GM18951 (cell line): ENCODE measurements around the gene DNAJA4.

Experiments used
- POLR2A ChIP-seq: IDR thresholded peaks from 4 replicates; pipeline ENCODE4 v1.6.1; 2011; ENCODE audit warnings: mild to moderate bottlenecking; ENCODE audit not compliant: insufficient read length, insufficient read depth; ENCODE audit errors: extremely low read depth
- in situ Hi-C: fragments of 300-500 bp; cut with MboI; formaldehyde crosslinking; loops from one replicate; pipeline ENCODE4 v1.12.0; 2022; ENCODE audit warnings: low sequenced_read_pairs, mixed read lengths, inconsistent platforms; ENCODE audit not compliant: unreplicated experiment

The DNAJA4 gene

DNA sequence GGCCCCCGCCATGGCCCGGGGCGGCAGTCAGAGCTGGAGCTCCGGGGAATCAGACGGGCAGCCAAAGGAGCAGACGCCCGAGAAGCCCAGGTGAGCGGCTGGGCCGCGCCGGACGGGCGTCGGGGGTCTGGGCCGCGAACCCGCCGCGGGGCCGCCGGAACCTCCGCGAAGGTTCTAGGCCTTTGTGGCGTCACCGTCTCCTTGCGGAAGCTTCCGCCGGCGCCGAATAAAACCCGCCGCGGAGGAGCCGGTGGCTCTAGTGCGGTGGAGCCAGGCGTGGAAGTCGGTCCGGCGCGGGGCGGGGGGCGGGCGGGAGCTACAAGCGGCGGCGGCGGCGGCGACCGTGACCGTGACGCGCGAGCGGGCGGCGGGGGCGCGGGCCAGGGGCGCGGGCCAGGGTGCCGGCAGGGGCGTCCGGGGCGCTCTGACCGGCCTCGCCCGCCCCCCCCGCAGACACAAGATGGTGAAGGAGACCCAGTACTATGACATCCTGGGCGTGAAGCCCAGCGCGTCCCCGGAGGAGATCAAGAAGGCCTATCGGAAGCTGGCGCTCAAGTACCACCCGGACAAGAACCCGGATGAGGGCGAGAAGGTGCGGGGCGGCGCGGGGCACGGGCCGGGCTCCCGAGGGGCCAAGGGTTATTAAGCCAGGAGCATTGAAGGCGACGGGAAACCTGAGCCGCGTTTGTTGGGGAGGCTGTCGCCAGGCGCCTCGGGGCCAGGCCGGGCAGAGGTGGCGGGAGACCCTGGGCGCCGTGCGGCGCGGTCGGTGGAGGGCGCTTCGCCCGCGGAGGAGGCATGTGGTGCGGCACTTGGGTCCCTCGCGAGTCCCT, at the start of gene DNAJA4:
TSS of gene DNAJA4 (plus strand) at position 259 of the 833 bp plus-strand sequence. CDS start at position 461, 202 bp downstream.
- peak; percentile 21 for TF ChIP-seq POLR2A
- in situ Hi-C loops = no loop called here

DNA sequence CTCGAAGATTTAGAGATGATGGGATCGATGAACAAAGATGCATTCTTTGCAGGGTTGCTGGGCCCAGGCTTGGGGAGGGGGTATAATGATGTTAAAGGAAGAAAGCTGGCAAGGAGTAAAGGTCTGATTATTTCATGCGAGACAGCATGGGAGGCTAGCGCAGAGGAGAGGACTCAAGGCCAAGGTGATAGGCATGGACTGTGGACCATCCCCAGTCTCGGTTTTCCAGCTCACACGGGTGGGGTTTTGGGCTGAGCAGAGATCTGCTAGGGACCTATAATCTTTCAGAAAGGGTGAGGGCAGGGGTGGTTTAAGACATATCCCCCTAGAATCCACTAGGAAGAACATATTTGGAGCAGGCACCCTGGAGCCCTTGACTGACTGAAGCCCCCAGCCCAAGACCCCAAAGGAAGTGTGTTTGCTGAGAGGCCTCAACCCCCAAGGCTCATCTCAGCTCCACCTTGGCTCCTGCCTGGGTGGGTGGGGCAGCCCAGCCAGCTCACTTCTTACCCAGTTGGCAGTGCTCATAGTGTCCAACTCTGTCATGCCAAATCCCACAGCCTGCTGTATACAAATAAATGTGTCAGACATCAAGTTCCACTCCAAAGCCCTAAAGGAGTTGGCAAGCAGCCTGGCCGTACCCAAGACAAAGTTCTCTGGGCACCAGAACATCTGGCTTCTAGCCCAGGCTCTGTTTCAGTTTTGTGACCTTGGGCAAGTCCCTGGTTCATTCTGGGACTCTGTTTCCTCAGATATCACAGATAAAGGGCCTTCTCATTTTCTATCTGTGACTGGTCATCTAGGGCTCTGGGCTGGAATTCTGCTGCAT, 47.9 kb upstream of the DNAJA4 start:
- in situ Hi-C loops = no loop called here
- no peak for TF ChIP-seq POLR2A

DNA sequence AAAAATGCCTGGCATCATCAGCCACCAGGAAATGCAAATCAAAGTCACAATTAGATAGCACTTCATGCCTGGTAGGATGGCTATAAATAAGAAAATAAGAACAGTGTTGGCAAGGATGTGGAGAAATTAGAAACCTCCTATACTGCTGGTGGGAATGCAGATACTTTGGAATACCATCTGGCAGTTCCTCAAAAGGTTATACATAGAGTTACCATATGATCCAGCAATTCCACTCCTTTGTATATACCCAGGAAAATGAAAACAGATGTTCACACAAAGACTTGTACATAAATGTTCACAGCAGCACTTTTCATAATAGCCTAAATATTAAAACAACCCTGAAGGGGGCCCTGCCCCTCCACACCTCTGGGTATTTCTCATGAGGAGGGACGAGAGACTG, 43.6 kb upstream of the DNAJA4 start:
- no peak for TF ChIP-seq POLR2A
- in situ Hi-C loops = no loop called here

DNA sequence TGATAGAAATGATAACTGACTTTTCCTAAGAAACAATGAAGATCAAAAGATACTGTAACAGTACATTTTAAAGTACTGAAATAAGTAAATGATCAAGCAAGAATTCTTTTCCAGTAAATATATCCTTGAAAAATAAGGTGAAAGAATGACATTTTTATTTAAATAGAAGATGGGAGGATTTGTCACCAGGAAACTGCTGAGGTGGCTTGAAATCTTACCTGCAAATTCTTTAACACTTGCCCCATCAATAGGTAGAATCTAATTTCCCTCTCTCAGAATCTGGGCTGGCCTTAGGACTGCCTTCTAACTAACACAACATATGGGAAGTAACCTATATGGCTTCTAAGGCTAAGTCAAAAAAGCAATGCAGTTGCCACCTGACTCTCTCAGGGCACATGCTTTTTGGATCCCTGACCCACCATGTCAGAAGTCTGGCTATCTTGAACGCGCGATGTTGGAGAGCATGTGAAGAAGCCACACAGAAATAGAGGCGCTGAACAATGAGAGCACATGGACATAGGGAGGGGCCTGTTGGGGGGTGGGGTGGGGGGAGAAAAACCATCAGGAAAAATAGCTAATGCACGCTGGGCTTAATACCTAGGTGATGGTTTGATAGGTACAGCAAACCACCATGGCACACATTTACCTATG, 41.5 kb upstream of the DNAJA4 start:
- in situ Hi-C loops = no loop called here
- no peak for TF ChIP-seq POLR2A

DNA sequence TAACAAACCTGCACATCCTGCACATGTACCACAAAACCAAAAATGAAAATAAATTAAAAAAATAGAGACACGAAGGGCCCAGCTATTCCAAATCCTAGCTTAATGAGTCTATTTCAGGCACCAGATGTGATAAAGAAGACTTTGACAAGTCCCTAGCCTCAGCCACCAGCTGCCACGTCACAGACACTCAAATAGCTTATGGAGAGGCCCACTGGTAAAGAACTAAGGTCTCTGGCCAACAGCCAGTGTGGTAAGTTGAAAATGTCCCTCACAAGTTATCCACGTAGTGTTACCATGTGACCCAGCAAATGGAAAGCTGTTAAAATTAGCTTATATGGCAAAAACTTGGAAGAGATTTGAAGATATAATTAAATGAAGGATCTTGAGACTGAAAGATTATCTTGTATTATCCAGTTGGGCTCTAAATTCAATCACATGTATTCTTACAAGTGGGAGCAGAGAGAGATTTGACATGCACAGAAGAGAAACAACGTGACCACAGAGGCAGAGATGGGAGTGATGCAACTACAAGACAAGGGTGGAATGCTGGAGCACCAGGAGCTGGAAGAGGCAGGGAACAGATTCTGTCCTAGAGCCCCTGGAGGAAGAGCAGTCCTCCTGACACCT, 40.9 kb upstream of the DNAJA4 start:
- in situ Hi-C loops = no loop called here

DNA sequence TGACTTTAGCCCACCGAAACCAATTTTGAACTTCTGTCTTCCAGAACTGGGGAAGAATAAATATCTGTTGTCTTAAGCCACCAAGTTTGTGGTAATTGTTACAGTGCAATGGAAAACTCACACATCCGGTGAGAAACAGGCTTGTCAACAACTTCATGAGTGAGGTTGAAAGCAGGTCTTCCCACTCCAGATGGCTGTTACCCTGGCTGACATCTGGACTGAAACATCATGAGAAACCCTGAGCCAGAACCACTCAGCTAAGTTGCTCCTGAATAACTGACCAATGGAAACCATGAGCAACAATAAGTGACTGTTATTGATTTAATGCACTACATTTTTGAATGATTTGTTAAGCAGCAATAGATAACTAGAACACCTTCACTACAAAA, 40.3 kb upstream of the DNAJA4 start:
- in situ Hi-C loops = no loop called here
- TF ChIP-seq POLR2A = no peak

More for the DNA sequence above, 40.9 kb upstream of the DNAJA4 start:
- no peak for TF ChIP-seq POLR2A

DNA sequence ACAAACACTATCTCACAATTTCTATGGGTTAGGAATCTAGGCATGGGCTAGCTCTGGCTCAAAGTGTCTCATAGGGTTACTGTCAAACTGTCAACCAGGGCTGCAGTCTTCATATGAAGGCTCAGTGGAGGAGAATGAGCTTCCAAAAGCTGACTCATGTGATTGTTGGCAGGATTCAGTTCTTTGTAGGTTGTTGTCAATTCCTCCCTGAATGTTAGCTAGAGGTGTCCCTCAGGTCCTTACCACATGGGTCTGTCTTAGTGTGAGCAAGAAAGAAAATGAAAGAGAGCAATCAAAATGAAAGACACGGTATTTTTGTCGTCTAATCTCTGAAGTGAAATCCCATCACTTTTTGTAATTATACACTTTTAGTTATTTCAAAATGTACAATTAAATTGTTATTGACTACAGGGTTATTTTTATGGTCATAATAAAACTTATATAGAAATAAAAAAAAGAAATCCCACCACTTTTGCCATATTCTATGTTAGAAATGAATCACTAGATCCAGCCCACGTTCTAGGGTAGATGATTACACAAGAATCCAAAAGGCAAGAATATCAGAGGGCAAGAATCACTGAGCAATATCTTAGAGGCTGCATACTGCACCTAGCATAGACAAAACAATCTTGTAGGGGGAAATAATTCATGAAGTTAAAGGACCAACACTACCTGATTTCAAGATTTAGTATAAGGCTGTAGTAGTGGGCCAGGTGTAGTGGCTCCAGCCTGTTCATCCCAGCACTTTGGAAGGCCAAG, 38.4 kb upstream of the DNAJA4 start:
- in situ Hi-C loops = loop anchor here (25.0 kb wide), 1 partner anchor 264 kb away; no protein-coding TSS in a partner anchor
- no peak for TF ChIP-seq POLR2A

DNA sequence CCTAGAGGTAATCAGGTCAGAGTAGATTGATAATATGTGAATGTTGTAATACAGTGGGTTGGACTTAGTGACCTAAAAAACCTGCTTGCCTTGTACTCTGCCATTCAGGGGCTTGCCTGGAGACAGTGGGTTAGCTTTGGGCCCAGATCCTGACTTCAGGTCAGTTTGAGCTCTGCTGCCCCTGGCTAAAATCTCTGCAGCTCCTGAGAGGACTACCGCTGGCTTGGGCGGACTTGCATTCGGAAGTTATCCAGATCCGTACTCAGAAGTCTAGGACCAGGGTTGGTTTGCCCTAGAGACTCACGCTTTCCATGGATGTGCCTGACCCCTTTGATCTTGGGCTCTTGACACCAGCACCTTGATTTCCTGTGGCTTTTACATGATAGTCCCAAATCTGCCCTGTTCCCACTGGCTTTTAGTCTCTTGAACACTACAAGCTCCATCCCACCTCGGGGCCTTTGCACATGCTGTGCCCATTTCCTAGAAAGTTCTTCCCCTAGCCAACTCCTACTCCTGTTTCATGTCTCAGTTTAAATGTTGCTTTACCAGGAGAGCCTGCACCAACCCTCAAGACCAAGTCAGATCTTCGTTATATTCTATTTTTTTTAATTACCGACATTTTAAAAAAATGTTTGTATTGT, 35.9 kb upstream of the DNAJA4 start:
- in situ Hi-C loops = loop anchor here (25.0 kb wide), 1 partner anchor 266 kb away; no protein-coding TSS in a partner anchor
- TF ChIP-seq POLR2A = no peak

DNA sequence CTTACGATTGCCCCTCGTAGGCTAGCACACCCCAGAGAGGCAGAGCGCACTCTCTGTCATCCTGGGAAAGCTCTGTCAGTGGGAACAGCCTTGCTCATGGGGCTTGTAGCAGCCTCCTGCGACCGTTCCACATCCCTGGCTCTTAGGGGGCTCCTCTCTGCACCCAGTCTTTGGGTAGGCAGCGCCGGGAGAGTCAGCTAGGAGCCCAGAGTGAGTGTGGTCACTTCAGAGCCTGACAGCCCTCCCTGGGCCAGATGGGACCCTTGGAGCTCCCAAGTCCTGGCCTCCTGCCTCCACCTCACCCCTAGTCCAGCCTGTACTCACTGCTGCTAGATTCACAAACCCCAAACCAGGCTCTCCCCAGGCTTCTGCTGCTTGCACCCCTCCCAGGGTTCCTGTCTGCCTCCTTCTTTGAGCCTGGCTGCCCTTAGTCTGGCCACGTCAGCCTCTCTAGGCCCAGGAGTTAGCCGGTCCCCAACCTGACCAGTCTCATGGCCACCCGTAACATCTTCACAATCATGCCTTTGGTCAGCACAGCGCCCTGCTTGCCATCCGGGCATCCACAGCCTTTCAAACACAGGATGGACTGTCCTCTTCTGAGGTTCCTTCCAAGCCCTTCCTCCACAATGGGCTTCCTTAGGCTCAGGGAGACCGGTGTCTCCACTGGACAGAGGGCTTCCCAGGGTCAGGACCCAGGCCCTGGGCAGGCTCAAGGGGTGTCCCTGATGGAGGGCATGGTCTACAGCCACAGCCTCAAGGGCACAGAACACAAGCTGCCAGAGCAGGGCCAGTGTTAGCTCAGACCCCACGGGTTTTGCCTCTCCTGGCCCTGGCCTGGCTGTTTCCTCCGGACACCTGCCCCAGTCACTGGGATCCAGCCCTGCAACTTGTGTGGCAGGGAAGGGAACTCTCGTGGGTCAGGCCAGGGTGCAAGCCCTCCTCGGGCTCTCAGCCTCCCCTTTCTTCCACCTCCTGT, 34.6 kb upstream of the DNAJA4 start:
- in situ Hi-C loops = loop anchor here (10.0 to 25.0 kb wide), 2 partner anchors 115 to 267 kb away; no protein-coding TSS in a partner anchor
- TF ChIP-seq POLR2A = no peak

DNA sequence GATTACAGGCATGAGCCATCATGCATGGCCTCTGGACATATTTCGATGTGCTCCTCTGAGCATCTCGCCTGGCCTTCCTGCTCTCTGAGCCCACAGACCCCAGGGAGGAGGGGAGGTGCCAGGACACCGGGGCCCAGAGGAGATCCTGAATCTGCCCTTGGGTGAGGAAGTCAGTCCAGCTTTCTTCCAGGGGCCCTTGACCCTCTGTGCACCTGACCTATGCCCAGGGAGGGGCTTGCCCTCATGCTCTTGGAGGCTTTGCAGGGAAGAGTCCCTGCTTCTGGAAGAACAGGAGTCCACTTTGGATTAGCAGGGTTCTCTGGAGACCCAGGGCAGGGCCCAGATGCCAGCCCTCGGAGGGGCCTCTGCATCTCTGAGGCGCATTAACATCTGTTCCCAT, 31.4 kb upstream of the DNAJA4 start:
- in situ Hi-C loops = loop anchor here (10.0 to 25.0 kb wide), 2 partner anchors 118 to 271 kb away; no protein-coding TSS in a partner anchor
- no peak for TF ChIP-seq POLR2A

DNA sequence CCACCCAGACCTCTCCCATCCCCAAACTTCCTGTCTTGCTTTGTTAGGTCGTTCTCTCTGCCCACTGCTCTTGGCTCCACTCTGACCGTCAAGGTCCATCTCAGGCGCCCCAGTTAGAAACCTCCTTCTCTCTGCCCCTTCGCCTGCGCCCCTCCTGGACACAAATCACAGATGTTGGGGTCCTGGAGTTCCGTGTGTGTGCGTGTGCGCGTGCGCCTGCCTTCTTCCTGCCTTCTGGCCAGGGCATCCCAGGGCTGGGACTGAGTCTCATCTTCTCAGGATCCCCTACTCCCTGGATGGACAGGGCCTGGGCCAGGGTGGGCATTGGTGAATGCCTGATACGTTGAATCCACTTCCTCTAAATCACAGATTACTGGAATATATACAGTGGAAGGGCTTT, 30.9 kb upstream of the DNAJA4 start:
- no peak for TF ChIP-seq POLR2A
- in situ Hi-C loops = loop anchor here (10.0 to 25.0 kb wide), 2 partner anchors 119 to 271 kb away; no protein-coding TSS in a partner anchor
